ENCODE data around the gene TYMP.

DNA sequence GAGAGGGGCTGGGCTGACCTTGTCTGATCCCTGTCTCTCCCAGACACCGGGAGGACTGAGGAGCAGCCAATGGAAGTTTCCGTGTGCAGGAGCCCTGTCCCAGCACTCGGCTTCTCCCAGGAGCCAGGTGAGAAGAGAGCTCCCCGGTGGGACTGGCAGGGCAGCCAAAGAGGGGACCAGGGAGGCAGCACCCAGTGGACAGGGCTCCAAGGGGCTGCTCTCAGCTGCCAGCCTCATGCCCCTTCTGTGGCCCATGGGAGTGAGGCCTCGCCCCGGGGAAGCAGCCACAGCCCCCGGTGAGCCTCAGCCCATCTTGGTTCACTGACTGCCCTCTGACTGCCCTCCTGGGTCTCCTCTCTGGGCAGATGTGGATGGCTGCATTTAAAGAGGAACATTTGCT, 11.2 kb downstream of the TYMP start:
- TF ChIP-seq POLR2A (IDR thresholded peaks at IDR 0.05; ENCODE audit: low read depth, low read length) (no peak), TAF1 (IDR thresholded peaks at IDR 0.05; ENCODE audit: low read depth, low read length) (no peak), POLR2AphosphoS5 (IDR thresholded peaks at IDR 0.05; ENCODE audit: low read depth, low read length) (no peak), PAX5 (IDR thresholded peaks at IDR 0.05; ENCODE audit: insufficient read depth, low read length, severe bottlenecking) (no peak), SPI1 (IDR thresholded peaks at IDR 0.05; ENCODE audit: low read depth, low read length) (no peak), POU2F2 (IDR thresholded peaks at IDR 0.05; ENCODE audit: low read depth, low read length) (no peak)
